Kidney (tissue), 14 donors: Measurements from ENCODE around the gene NNAT. TPM values are rescaled to one million over a fixed set of nuclear protein-coding genes. Genes with fewer than 3 reads are reported as not detected.
A peak's percentile ranks its signal among the peaks of the same experiment; 100 is the strongest.

Experiments
- DNase-seq, 5 donors: peaks; one replicate each; pipeline ENCODE4 v3.0.0-alpha.2; 2013 to 2020
- FAIRE-seq: peaks from 2 replicates; lab custom pipeline; 2012; peaks lifted over from hg19 to GRCh38; lab: Jason Lieb, UNC
- H3K27ac ChIP-seq, 2 donors: one replicate each; pipeline ENCODE4 v1.7.0; 2013; ENCODE audit warnings: low read depth in 2 of 2, low read length in 2 of 2, inconsistent platforms in 1 of 2
- H3K27me3 ChIP-seq: one replicate; pipeline ENCODE4 v1.7.1; 2013; ENCODE audit warnings: low read length, inconsistent platforms; ENCODE audit not compliant: control insufficient read depth, insufficient read depth
- H3K36me3 ChIP-seq, 3 donors: one replicate each; pipeline versions ENCODE4 v1.7.0 to v1.7.1; 2013; ENCODE audit warnings: low read length in 3 of 3, control low read depth in 1 of 3, inconsistent platforms in 1 of 3; ENCODE audit not compliant: insufficient read depth in 3 of 3, control insufficient read depth in 2 of 3
- H3K4me1 ChIP-seq, 3 donors: one replicate each; pipeline versions ENCODE4 v1.7.0 to v1.7.1; 2013; ENCODE audit warnings: low read length in 3 of 3, inconsistent platforms in 1 of 3, low read depth in 1 of 3; ENCODE audit not compliant: control insufficient read depth in 2 of 3, insufficient read depth in 2 of 3
- H3K4me3 ChIP-seq, 3 donors: one replicate each; pipeline versions ENCODE4 v1.7.0 to v1.8.1; 2013; ENCODE audit warnings: low read length in 3 of 3, control low read depth in 1 of 3, inconsistent platforms in 1 of 3
- H3K9ac ChIP-seq, 3 donors: one replicate each; pipeline versions ENCODE4 v1.7.0 to v1.7.1; 2013; ENCODE audit warnings: low read length in 3 of 3, control low read depth in 1 of 3, inconsistent platforms in 1 of 3
- H3K9me3 ChIP-seq, 3 donors: one replicate each; pipeline versions ENCODE4 v1.7.0 to v1.7.1; 2013; ENCODE audit warnings: low read length in 3 of 3, control low read depth in 1 of 3, inconsistent platforms in 1 of 3; ENCODE audit not compliant: control insufficient read depth in 2 of 3, insufficient read depth in 1 of 3
- intact Hi-C: fragments of 100-400 bp; cut with DNase I; formaldehyde crosslinking; loops from one replicate; pipeline ENCODE4 v1.11.1; 2022
- polyA plus RNA-seq: library from polyadenylated mRNA; stranded (reverse); fragments of 350-450 nt; fragmentation: Illumina TruSeq; extraction: RNeasy Lipid Tissue Mini Kit (QIAGEN cat#74804); gene quantifications from one replicate; pipeline ENCODE4 v1.2.3, GENCODE V29; 2014; ENCODE audit warnings: low read depth, low replicate concordance; ENCODE audit not compliant: insufficient read depth
- total RNA-seq: library from RNA; stranded (reverse); fragmentation: NEBNext Ultra II Directional; extraction: Animal tissue kit (Norgen Biotek cat#: 25700); gene quantifications from one replicate; pipeline ENCODE4 v1.2.1, GENCODE V29; 2021
- TF ChIP-seq, protein P1 (sequence below): IDR thresholded peaks from 3 replicates; pipeline ENCODE4 v1.5.1; 2012; ENCODE audit warnings: mild to moderate bottlenecking, moderate library complexity, borderline replicate concordance; ENCODE audit not compliant: insufficient read depth; ENCODE audit errors: extremely low read depth
- donor health status: control.
- donor health status: control.
- donor health status: control.
- donor health status: control.
- donor health status: control.
- donor health status: DM: yes; HTN: yes; CAD: no.
- donor health status: Normal renal cell carcinoma (clear cell type).

NNAT gene
- total and polyA plus RNA-seq, 2 donors from 2014 or later = 0.25 TPM; not detected in 1

DNA sequence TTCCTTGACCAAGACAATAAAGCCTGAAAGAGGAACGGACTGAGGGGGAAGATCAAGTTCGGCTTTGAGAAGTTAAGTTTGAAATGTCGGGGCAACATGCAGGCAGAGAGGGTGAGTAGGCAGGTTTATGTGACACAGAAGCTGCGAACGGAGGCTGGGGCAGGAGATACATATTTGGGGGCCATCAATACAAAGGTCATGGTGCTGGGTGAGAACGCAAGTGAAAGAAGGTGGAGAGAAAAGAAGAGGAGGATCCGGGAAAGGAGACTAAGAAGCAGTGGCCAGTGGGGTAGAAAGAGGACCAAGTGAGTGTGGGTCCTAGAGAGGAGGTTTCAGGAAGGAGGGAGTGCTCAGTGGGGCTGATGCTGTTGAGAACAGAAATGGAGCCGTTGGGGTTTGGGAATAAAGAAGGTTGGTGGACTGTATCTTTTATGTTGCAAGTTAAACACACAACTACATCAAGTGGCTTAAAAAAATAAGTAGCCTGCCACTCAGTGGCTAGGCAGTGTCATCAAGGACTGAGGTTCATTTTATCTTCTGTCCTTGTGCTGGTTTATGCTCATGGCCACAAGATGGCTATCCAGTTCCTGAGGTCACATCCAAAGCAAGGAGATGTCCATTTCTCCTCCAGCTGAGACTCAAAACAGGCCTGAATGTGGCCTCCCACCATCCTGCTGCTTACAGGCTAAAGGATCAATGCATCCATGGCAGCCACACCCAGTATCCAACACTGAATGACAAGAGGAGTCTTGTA lies 8.3 kb downstream of the NNAT start:
- Histone ChIP-seq H3K36me3 (no peaks in the 10 kb centered on the region), H3K27me3 (no peaks in the 10 kb centered on the region), H3K4me3 (no peak overlapping the region), H3K9ac (no peak overlapping the region), H3K27ac (no peak overlapping the region), H3K9me3 (no peaks in the 10 kb centered on the region), H3K4me1 (peaks cover 3 to 20% (median 9%) of the 10 kb centered on the region in 3 donors)
- DNase-seq (peak in 1 of 5 donors; percentile 26), FAIRE-seq (no peak)
- intact Hi-C loops = no loop called here
- TF ChIP-seq, protein P1, sequence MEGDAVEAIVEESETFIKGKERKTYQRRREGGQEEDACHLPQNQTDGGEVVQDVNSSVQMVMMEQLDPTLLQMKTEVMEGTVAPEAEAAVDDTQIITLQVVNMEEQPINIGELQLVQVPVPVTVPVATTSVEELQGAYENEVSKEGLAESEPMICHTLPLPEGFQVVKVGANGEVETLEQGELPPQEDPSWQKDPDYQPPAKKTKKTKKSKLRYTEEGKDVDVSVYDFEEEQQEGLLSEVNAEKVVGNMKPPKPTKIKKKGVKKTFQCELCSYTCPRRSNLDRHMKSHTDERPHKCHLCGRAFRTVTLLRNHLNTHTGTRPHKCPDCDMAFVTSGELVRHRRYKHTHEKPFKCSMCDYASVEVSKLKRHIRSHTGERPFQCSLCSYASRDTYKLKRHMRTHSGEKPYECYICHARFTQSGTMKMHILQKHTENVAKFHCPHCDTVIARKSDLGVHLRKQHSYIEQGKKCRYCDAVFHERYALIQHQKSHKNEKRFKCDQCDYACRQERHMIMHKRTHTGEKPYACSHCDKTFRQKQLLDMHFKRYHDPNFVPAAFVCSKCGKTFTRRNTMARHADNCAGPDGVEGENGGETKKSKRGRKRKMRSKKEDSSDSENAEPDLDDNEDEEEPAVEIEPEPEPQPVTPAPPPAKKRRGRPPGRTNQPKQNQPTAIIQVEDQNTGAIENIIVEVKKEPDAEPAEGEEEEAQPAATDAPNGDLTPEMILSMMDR = no peak

DNA sequence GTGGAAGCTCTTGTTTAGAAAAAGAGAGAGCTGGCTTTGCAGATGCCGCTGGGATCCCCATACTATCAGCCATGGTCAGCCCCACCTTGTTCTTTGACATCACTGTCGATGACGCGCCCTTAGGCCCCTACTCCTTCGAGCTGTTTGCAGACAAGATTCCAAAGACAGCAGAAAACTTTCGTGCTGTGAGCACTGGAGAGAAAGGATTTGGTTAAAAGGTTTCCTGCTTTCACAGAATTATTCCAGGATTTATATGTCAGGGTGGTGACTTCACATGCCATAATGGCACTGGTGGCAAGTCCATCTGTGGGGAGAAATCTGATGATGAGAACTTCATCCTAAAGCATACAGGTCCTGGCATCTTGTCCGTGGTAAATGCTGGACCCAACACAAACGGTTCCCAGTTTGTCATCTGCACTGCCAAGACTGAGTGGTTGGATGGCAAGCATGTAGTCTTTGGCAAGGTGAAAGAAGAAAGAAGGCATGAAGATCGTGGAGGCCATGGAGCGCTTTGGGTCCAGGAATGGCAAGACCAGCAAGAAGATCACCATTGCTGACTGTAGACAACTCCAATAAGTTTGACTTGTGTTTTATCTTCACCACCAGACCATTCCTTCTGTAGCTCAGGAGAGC lies 9.0 kb downstream of the NNAT start:
- H3K27ac ChIP-seq = no peak overlapping the region
- TF ChIP-seq, protein P1 = no peak
- peak in 1 of 5 donors; percentile 24 for DNase-seq
- H3K9me3 ChIP-seq = no peaks in the 10 kb centered on the region
- no peak overlapping the region for H3K4me3 ChIP-seq
- H3K36me3 ChIP-seq = no peaks in the 10 kb centered on the region
- no peak for FAIRE-seq
- intact Hi-C loops = loop anchor here (5.0 kb wide), 1 partner anchor 263 kb away; no protein-coding TSS in a partner anchor
- H3K4me1 ChIP-seq = peaks cover 2 to 13% (median 3%) of the 10 kb centered on the region in 3 donors
- H3K9ac ChIP-seq = no peak overlapping the region
- no peaks in the 10 kb centered on the region for H3K27me3 ChIP-seq

DNA sequence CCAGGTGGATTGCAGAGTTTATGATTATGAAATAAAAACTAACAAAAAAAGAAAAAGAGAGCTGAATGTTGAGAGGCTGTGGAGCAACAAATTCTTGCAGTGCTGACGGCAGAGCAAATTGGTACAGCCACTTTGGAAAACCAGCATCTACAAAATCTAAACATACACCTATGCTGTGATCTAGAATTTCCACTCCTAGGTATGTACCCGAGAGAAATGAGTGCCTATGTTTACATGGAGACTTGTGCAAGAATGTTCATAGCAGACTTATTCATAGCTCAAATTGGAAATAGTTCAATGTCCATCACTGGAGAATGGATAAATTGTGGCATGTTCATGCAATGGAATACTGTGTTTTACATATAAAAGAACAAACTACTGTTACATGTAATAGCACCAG lies 9.6 kb downstream of the NNAT start:
- Histone ChIP-seq H3K4me3 (no peak overlapping the region), H3K36me3 (no peaks in the 10 kb centered on the region), H3K27ac (no peak overlapping the region), H3K9ac (no peak overlapping the region), H3K27me3 (no peaks in the 10 kb centered on the region), H3K9me3 (no peaks in the 10 kb centered on the region), H3K4me1 (peaks cover 0 to 7% (median 3%) of the 10 kb centered on the region in 3 donors)
- DNase-seq (no peak), FAIRE-seq (no peak)
- intact Hi-C loops = loop anchor here (5.0 kb wide), 1 partner anchor 263 kb away; no protein-coding TSS in a partner anchor
- TF ChIP-seq, protein P1 = no peak
